Bone marrow (tissue), 2 donors: Measurements from ENCODE around the gene NARS2.
"Not testable (repeated sequence)": the region's sequence is repeated elsewhere in the genome, so short reads cannot be mapped to it uniquely, and the experiment has no call there.

ENCODE experiments used
- DNase-seq, 2 donors: peaks; one replicate each; lab custom pipeline; 2025; lab: John Stamatoyannopoulos, UW

NARS2 gene

GRCh38 chr11:78575478-78575877 lies 814 bp upstream of the NARS2 start:
- no peak for DNase-seq

DNA sequence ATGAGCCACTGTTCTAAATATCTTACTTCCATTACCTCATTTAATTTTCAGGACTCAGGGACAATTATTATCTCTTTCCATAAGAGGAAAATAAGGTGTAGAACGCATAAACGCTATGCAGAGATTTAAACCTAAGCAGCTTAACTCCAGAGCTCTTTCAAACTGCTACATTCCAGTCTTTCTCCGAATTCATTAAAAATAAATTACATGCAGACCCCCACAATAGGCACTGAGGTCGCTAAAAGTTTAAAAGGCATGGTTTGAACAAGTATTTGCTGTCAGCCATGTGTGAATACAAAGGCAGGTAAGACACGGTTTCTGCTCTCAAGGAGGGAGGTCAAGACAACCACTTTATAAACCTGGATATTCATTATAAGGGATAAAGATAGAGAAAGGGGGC lies 983 bp downstream of the NARS2 start:
- no peak for DNase-seq

DNA sequence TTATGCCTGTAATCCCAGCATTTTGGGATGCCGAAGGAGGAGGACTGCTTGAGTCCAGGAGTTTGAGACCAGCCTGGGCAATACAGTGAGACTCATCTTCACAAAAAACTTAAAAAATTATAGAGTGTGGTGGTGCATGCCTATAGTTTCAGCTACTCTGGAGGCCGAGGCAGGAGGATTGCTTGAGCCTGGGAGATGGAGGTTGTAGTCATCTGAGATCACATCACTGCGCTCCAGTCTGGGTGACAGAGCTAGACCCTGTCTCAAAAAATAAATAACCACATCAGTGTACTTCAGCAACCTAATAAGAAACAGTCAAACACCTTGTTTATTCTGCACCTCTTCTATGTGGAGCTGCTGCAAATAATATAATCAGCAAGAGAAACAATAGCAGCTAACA lies 1.4 kb downstream of the NARS2 start:
- no peak for DNase-seq

GRCh38 chr11:78572394-78572793 lies 2.3 kb downstream of the NARS2 start:
- no peak for DNase-seq

GRCh38 chr11:78570031-78570430 lies 4.6 kb downstream of the NARS2 start:
- no peak for DNase-seq

DNA sequence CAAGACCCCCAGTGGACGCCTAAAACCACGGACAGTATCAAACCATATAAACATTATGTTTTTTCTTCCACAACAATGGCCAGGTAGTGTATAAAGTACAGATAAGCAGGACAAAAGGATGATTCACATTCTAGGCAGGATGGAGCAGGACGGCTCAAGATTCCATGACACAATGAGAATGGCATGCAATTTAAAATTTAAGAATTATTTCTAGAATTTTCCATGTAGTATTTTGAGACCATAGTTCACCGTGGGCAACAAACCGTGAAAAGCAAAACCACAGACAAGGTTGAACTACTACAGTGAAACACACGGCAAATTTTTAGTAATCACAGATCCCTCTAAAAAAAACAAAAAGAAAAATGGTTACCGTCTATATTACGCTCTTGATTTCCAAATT lies 7.5 kb downstream of the NARS2 start:
- no peak for DNase-seq

DNA sequence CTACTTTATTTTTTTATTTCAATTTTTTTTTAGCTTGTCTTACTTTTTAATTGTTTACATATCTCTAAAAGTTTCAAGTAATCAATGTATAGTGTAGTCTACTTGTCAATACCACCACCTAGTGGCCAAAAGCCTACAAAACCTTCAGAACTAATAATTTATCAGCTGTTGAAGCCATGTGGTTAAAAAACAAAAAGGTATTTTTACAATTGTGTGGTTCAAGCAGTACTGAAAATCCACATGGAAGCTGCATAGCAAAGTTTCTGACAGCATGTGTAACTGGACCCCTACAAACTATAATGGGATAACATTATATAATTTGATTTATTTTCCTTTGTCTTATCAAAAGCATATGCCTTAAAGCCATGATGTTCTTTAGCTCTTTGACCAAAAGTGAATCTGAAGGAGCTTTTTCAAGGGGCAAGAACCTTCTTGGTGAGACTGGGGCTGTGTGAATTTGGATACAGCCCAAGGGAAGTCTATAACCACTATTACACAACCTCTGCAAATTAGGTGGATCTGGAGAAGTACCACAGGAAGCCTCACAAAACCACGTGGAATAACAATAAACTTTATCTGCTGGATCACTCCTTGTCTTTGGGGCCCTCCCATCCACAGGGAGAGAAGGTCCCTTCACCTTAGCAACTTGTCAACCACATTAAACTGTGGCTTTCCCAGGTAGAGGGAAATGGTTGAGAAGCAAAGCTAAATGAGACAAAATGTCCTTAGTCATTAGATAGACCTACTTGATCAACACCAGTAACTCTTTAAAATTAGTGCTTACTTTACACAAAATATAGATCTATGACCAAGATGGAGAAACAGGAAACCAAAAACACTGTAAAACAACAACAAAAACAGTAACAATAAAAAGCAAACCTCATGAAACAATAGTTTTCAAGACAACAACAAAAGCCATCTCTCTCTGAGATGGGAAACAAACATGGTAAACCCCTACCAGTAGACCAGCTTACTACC lies 9.9 kb downstream of the NARS2 start:
- DNase-seq, result peak in 1 of 2 donors; percentile 64

GRCh38 chr11:78564037-78564436 lies 10.6 kb downstream of the NARS2 start:
- not testable (repeated sequence) for DNase-seq

- DNase-seq, result not testable (repeated sequence)
These were observed 11.6 kb downstream of the NARS2 start for GRCh38 chr11:78563090-78563489.

- no peak for DNase-seq
These were observed 12.3 kb downstream of the NARS2 start for GRCh38 chr11:78562398-78562797.

DNA sequence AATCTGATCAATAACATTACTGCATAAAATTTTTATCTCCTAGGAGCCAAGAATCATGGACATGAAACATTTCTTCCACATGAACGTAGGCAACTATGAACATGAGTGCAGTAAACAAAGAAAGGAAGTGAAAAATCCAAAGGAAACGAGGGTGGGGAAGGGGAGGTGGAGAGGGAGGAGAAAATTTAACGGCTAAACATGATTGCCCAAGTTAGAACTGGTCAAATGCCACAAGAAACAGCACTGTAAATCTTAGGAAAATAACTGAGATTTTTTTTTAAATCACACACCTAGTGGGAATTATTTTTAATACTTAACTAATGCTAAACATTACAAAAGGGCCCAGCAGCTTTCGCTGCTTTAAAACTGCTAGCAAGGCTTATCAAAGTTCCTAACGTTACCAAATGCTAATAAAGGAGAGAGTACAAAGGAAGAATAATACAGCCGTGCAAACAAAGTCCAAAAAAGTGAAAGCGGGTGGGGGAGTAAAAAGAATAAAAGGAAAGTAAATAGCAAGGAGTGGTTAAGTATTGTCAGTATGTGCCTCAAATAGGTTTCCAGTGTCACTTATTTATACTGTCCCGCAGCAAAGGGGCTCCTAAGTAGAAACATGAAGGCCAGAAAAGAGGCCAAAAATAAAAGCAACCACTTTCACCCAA lies 13.7 kb downstream of the NARS2 start:
- peak in 1 of 2 donors; percentile 36 for DNase-seq

DNA sequence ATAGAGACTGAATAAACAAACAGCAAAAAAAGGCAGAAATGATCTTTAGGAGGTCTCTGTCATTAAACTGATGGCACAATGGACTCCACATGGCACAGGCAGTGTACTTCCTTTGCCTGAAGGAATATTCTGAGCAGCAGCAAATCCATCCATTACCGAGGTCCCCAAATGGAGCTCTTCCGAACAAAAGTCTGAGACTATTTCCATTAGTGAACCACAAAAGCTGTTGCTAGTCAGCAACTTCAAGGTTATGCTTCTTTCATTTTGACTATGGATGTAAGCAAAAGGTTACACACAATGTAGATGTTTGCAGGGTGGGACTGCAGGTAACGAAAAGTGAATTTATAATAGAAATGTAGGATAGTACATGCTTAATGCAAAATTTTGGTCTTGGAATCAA lies 14.5 kb downstream of the NARS2 start:
- no peak for DNase-seq

- no peak for DNase-seq
These were observed 17.4 kb downstream of the NARS2 start for GRCh38 chr11:78557236-78557635.

DNA sequence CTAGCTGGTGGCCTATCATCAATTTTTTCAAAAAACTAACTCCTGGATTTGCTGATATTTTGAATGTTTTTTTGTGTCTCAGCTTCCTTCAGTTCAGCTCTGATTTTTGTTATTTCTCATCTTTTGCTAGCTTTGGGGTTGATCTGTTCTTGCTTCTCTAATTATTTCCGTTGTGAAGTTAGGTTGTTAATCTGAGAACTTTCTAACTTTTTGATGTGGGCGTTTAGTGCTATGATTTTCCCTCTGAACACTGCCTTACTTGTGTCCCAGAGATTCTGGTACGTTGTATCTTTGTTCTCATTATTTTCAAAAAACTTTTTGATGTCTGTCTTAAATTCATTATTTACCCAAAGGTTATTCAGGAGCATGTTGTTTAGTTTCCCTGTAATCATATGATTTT lies 19.1 kb downstream of the NARS2 start:
- DNase-seq, result no peak

GRCh38 chr11:78552881-78553280 lies 21.8 kb downstream of the NARS2 start:
- no peak for DNase-seq

DNA sequence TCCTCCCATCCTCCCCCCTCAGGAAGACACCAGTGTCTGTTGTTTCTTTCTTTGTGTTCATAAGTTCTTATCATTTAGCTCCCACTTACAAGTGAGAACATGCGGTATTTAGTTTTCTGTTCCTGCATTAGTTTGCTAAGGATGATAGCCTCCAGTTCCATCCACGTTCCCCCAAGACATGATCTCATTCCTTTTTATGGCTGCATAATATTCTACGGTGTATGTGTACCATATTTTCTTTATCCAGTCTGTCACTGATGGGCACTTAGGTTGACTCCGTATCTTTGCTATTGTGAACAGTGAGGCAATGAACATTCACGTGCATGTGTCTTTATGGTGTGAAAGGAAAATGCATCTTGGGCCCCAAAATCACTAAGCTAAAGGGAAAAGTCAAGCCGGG lies 22.5 kb downstream of the NARS2 start:
- not testable (repeated sequence) for DNase-seq

GRCh38 chr11:78551066-78551465 lies 23.6 kb downstream of the NARS2 start:
- no peak for DNase-seq

DNA sequence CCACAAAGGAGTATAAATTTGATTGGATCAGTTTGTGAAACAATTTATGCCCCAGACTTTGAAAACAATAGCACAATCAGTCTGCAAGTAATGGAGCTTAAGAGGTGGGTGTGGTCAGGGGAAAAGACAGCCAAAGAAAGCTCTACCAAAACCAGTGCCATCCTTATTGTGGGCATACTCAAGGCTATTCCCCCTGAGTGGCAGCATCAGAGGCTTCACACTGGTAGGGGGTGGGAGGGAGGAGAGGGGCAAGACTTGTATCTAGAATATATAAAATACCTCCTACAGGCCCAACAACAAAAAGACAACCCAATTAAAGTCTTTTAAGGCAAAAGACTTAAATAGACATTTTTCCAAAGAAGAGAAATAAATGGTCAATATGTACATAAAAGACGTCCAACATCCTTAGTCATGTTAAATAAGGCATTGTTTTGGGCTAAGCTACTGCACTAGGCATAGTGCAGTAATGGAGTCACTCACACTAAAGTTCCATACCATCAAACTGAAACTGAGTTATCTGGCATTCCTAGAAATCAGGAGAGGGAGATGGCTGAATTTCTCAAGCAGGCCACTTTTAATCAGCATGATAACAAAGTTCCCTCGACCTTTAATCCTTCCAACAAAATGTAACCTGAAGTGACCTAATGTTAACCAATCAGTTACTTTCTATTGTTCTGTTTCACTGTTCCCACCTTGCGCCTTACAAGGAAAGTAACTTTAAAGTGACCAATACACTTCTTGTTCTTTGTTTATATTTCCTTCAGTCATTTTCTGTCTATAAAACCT lies 24.8 kb downstream of the NARS2 start:
- DNase-seq, result no peak

DNA sequence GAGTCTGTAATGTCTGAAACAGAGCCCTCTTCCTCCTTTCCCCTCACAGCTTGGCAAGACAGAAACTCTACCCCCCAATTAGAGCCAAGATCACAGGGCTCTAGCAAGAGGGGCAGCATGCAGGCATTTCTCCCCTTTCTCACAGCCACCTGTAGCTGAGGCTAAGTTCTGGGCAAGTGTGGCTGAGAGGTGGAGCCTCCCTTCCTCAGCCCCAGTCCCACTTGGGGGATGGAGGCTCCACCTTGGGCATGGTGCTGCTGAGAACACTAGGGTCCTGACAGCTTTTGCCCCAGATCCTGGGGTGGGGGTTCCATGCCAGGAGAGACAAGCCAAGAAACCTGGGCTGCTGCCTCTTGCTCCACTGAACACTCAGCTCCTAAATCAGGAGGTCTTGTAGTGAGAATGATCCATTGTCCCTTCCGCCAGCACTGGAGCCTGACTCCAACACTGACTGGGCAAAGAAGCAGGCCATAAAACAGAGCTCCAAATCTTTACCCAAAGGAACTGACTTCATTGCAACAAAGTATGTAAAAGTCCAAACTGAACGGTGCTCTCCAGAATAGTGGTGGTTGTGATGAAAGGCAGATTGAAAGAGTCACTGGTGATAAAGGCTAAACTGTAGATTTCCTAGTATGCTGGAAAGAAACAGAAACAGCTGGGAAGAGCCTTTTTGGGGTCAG lies 25.6 kb downstream of the NARS2 start:
- no peak for DNase-seq

DNA sequence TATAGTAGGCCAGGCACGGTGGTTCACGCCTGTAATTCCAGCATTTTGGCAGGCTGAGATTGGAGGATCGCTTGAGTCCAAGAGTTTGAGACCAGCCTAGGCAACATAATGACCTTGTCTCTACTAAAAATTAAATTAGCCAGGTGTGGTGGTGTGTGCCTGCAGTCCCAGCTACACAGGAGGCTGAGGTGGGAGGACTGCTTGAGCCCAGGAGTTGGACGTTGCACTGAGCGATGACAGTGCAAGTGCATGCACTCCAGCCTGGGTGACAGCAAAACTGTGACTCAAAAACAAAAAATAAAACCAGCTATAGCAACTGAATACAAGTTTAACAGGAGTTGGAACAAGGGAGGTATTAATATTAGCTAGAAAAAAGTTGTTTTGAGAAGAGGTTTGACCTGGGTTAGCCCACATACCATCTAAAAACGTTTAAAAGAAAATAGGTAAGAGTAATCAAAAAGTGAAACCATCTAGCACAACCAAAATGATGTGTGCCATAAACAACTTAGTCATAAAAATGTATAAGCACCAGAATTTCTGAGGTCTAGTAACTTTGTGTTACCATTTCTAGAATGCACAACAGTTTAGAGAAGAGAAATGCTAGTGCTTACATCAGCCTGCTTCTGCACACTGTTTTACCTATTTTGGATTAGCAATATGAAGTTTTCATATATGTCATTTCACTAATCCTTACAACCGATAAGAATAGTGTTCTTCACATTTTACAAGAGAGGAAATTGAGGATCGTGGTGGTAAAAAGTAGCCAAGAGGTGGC lies 26.5 kb downstream of the NARS2 start:
- DNase-seq, result no peak

DNA sequence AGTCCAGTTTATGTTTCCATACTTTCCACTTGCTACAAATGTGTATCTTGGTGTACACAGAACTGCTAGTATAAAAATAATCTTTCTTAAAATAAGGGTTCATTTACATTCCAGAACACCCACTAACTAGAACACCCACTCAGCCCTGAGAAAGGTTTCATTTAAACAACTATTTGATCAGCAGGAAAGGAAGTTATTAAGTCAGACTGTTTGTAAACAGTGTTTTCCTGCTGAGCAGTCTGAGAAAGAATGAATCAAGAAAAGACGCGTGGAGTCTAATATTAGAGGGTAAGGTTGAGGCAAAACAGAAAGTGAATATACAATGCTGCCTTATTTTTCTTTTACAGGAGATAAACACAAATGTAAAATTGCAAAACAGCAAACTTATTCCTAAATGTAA lies 32.7 kb downstream of the NARS2 start:
- no peak for DNase-seq
